ENCODE data around the gene OLAH.
"Not testable (repeated sequence)": the region's sequence is repeated elsewhere in the genome, so short reads cannot be mapped to it uniquely, and the experiment has no call there.

Gene OLAH

DNA sequence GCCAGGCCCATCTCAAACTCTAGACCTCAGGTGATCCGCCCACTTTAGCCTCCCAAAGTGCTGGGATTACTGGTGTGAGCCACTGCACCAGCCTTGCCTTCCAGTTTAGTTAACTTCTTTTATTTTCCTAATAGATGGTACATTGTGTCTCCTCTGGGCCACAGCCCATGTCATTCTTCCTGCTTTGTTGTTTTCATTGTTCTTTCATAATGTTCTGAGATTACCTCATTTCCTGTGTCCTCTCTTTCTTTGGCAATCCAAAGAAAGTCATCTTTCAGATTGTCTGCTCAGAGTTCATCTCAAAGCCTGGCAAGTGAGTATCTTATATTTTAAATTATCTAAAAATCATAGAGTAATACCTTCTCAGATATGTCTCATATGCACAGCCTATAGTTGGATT, at the start of gene OLAH:
TSS of gene OLAH (plus strand) at position 270 of the 400 bp plus-strand sequence. CDS start 3,346 bp downstream, outside the sequence.
- DNase-seq = no peak

DNA sequence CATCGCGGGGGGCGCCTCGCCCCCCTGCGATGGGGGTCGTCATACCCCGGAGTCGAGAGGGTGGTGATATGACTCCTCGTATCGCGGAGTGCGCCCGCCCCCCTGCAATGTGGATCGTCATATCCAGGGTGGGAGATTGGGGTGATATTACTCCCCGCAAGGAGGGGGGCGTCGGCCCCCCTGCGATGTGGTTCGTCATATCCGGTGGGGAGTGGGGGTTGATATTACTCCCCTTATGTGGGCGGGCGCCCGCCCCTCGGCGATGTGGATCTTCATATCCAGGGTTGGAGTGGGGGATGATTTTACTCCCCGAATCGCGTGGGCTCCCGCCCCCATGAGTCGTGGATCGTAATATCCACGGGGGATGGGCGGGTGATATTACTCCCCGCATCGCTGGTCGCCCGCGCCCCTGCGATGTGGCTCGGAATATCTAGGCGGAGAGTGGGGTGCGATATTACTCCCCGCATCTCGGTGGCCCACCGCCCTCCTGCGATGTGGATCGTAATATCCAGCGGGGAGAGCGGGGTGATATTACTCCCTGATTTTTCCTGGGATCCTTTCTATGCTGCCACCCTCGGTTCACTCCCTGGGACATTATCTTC, 47.7 kb upstream of the OLAH start:
- no peak for DNase-seq

DNA sequence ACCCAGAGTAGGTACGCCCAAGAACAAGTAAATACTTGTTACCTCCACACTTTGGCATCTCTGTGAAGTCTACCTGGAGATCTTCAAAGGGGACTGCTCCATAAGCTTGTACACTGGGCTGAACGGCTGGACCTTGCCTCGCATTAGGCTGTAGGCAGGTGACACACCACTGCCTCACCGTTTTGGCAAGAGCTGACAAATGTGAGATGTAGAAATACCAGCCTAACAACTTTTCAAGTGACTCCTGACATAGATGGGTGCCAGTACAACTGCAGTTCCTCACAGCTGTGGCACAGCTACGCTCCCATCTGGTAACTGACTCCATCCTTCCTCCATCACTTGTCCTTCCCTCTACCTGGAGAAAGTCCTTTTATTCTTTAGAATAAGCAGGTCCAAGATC, 30.2 kb upstream of the OLAH start:
- not testable (repeated sequence) for DNase-seq

DNA sequence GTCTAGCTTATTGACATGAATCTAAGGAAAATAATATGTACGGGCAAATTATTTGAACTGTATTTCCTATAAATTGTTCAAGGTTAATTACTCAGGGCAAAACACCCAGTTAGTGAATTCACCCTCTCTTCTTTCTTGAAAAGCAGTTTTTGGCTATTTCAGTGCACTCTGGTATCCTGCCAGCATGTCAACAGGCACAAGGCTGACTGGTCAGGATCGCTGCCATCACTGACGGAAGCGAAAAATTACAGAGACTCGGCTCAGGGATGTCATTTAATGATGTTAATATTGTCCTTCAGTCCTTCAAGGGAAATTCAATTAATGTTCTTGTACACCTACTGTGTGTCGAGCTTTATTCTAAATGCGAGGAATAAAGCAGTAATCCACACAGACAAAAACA, 28.3 kb upstream of the OLAH start:
- no peak for DNase-seq

DNA sequence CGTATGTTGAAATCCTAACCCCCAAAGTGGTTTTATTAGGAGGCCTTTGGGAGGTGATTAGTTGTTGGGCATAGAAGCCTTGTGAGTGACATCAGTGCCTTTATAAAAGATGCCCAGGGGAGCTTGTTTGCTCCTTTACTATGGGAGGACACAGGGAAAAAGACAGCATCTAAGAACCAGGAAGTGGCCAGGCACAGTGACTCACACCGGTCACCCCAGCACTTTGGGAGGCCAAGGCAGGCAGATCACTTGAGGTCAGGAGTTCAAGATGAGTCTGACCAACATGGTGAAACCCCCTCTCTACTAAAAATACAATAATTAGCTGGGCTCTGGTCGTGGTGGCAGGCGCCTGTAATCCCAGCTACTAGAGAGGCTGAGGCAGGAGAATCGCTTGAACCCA, 22.8 kb upstream of the OLAH start:
- DNase-seq = not testable (repeated sequence)

DNA sequence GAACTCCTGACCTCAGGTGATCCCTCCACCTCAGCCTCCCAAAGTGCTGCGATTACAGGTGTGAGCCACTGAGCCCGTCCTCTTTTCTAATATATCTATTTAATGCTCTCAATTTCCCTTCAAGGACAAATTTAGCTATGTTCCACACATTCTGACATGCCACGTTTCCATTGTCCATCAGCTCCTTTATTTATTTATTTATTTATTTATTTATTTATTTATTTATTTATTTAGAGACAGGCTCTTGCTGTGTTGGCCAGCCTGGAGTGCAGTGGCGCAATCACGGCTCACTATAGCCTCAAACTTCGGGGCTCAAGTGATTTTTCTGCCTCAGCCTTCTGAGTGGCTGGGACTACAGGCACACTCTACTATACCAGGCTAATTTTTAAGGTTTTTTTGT, 20.7 kb upstream of the OLAH start:
- DNase-seq = not testable (repeated sequence)

DNA sequence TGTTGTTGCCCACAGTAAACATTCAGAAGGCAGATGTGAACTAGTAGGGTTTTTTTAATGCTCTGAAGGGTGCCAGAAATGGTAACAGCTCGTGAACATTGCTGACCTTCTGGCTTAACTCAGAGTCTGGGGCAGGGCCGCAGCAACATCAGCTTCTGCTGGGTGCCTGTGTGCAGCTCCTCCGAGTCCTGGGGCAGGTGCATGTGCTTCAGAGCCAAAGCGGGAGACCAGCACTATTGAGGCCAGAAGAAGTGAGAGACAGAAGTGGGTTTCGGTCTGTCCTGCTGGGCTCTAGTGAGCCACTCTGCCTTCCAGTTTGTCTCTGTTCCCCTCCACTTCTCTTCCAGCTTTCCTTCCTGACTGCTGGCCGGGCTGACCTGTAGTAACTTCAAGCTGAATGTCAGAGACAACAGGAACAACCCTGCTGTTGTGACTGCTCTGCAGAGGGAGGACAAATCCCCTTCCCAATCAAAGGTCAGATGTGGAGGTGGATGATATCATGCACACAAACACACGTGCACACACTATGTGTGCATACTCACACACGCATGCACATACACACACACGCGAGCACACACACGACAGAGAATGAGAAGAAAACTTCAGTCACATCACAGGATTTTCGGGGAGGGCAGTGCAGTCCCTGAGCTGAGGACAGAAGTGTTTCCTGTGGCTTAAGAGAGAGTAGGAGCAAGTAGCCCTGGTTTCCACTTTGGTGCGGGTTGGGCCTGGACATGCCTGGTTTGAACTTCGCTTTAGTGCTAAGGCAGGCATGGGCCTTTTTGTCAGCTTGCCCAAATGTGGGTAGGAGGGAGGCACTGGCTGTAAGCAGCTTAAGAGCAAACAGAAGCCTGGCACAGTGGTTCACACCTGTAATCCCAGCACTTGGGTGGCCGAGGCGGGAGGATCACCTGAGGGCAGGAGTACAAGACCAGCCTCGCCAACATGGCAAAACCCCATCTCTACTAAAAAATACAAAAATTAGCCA, 19.4 kb upstream of the OLAH start:
- DNase-seq = not testable (repeated sequence)

DNA sequence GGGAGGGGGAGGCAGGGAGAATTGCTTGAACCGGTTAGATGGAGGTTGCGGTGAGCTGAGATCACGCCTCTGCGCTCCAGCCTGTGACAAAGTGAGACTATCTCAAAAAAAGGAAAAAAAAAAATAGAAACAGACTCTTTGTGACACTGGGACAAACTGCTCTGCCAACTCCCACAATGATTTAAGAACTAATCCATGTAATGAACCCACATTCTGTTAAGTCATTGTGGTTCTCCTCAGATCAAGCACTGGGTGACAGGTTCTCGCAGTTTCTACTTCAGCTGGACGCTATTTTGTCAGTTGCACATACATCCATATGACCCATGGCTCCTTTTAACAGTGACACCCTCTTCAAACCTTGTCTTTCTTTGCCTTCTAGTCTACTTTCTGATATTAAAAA, 18.7 kb upstream of the OLAH start:
- DNase-seq = not testable (repeated sequence)

DNA sequence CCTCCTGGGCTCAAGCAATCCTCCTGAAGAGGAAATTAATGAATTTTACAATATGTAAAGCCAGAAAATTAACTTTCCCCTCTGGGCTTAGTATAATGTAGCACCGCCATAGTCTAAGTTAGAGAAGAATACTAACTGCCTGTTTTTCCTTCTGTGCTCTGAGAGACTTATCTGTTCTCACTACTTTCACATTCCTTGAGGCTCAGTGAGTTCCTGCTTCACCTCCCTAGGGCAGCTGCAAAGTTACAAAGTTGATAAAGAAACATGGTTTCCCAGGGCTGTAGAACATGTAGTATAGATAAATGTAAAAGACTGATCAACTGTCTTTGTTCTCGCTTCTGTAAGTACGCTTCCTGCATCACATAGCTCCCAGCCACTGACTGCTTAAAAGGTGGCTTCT, 16.0 kb upstream of the OLAH start:
- no peak for DNase-seq

DNA sequence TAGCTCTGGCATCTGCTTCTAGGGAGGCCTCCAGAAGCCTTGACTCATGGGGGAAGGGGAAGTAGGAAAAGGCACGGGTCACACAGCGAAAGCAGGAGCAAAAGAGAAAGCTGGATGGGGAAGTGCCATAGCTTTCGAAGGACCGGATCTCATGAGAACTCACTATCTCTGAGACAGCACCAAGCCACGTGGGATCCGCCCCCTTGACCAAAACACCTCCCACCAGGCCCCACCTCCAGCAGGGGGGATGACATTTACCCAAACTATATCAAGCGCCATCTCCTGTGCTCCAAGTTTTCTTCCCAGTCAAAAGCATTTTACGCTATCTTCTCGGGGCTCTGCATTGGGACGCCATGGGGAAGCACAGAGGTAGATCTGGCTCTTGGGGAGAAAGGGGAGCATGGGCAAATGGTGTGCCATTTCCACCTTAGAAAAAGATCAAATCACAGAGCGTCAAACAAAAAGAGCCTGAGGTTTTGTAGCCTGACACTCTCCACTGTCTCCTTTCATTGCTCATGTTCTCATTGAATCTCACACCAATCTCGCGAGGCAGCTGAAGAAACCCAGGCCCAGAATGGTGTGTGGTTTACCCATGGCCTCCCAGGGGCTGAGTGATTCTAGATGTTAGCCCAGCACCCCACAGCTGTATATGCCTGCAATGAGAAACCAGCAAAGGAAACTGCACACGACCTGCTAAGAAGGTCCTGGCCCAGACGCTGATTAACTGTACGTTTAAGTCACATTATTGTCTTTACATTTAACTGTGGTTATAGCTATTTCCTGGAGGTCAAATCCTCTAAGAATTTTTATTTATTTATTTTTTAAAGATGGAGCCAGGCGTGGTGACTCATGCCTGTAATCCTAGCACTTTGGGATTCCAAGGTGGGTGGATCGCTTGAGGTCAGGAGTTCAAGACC, 8.1 kb upstream of the OLAH start:
- DNase-seq = no peak

DNA sequence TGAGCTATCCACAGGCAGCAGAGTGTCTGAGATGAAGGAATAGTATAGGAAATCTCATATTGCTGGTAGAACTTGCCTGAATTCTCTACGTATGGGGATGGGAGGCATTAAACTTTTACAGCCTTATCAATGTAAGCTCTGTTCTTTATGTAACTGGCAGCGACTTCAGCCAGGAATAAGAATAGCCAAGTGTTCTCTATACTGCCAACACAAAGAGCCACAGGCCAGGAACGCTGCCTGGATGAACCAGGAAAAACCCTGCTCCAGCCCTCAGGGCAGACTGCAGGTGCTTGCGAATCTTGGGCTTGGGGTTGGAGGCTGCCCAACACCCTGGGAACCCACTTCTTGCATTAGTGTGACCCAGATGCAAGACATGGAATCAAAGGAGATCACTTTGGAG, 6.1 kb upstream of the OLAH start:
- no peak for DNase-seq

DNA sequence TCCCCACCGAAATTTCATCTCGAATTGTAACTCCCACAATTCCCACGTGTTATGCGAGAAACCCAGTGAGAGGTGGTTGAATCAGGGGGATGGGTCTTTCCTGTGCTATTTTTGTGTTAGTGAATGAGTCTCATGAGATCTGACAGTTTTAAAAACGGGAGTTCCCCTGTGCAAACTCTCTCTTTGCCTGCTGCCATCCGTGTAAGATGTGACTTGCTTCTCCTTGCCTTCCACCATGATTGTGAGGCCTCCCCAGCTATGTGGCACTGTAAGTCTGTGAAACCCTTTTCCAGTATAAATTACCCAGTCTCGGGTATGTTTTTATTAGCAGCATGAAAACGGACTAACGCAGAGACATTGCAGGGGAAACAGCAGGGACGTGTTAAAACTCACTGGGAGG, 5.3 kb upstream of the OLAH start:
- DNase-seq = no peak

DNA sequence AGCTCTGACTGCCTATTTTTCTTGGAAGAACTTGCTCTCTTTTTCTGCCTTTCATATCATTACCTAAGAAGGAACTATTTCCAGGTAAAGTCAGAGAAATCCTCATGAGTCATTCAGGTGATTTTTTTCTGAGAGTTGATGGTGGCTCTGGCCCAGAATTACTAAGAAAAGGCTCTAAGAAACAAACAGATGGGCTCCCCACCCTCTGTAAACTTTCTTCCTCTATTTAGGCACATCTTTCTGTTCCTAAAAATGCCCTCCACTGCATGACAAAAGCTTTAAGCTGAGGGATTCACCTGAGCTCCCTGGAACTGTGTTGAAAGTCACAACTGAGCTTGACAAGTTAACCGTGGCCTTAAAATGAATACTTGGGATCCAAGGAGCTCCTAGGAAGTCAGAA, 1.6 kb downstream of the OLAH start:
- no peak for DNase-seq

DNA sequence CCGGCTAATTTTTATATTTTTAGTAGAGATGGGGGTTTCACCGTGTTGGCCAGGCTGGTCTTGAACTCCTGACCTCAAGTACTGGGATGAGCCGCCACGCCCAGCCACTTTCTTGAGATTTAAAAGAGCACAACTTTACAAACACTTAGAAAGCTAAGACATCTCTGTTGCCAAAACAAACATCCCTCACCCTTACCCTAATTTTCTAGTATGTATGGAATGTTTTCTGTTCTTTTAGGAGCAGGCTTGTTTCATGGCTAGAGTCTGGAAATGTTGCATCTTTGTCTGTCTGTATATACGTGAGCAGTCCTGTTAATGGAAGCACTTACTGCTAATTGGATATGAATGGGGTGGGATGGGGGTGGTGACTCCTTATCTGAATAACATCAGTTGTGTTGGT, 2.9 kb downstream of the OLAH start:
- DNase-seq = no peak

DNA sequence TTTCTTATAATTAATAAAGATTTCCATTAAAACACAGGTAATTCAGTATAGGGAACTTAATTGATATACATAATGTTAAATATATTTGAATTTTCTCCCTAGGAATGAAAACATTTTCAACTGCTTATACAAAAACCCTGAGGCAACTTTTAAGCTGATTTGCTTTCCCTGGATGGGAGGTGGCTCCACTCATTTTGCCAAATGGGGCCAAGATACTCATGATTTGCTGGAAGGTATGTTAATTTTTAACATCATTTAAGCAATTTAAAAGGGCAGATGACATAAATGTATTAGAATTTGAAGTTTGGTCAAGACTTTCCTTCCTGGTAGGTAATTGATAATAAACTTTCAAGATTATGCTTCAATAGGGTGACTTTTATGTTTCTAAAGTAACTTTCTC, 5.8 kb downstream of the OLAH start:
- DNase-seq = no peak

DNA sequence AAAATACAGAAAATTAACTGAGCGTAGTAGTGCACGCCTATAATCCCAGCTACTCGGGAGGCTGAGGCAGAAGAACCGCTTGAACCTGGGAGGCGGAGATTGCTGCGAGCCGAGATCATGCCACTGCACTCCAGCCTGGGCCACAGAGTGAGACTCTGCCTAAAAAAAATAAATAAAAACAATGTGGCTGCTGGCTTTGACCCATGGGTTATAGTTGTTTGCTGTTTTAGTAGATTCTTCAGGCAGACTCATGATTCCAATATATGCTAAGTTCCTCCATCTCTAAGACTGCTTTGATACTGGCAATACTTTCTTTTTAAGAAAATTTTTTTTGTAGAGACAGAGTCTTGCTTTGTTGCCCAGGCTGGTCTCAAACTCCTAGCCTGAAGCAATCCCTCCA, 8.4 kb downstream of the OLAH start:
- DNase-seq = no peak

DNA sequence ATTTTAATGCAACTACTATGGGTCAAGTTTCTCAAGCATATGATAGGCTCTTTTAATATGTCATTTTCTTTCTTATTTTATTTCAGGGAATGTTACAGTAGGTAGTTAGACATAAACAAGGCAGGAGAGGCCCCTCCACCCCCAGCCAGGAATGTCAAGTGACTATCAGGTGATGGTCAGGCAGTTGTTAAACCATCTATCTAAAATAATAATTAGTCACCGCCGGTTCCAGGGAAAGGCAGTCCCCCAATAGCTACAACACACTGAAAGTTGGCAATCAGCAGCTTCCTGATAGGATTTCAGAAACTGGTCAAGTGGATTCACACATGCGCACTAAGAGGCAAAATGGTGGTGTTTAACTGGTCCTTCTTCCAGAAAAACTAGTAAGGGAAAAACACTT, 9.3 kb downstream of the OLAH start:
- no peak for DNase-seq

DNA sequence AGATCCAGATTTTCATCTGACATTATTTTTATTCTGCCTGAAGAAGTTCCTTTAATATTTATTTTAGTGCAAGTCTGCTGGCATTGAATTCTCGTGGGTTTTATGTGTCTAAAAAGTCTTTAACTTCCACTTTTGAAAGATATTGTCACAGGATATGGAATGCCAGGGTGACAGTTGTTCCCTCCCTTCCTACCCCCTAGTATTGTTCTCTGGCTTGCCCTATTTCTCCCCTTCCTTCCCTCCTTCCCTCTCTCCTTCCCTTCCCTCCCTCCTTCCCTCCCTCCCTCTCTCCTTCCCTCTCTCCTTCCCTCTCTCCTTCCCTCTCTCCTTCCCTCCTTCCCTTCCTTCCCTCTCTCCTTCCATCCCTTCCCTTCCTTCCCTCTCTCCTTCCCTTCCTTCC, 14.9 kb downstream of the OLAH start:
- DNase-seq = no peak

DNA sequence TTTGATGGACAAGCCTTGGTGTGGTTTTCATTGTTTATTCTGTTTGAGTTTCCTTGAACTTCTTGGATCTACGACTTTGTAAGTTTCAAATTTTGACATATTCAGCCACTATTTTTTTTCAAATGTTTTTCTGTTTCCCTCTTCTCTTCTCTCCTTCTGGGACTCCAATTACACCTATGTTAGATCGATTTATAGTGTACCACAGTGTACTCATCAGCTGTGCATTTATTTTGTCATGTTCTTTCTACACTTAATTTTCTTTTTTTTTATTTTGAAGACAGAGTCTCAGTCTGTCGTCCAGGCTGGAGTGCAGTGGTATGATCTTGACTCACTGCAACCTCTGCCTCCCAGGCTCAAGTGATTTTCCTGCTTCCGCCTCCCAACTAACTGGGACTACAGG, 16.2 kb downstream of the OLAH start:
- no peak for DNase-seq

DNA sequence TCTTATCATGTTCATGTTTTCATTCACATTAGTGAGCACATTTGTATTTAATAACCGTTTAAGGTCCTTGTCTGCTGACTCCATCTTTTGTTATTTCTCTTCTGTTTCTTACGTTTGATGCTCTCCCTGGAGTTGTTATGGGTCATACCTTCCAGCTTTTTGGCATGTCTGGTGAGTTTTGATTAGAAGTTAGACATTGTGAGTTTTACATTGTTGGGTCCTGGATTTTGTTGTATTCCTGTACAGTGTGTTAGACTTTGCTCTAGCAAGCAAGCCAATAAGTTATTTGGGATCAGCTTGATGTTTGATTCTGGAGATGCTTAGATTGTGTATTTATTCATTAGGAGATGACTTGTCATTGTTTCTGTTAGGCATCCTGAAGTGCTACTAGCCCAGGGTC, 16.9 kb downstream of the OLAH start:
- DNase-seq = no peak

DNA sequence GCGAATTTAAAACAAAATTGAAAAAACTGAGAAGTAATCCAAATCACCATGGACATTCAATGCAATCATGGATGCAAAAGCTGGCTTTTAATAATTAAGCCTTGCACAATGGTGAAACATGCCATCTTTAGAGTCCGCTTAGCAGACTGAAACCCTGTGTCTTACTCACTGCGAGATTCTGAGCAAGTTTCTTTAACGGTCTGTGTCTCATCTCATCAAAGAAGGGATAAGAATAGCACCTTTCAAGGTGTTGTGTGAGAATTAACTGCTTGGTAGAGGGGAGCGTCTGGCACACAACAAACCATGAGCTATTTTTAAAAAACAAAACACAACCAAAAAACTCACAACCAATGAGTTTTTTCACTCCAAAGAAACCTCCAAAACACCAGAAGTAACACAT, 23.4 kb downstream of the OLAH start:
- no peak for DNase-seq

DNA sequence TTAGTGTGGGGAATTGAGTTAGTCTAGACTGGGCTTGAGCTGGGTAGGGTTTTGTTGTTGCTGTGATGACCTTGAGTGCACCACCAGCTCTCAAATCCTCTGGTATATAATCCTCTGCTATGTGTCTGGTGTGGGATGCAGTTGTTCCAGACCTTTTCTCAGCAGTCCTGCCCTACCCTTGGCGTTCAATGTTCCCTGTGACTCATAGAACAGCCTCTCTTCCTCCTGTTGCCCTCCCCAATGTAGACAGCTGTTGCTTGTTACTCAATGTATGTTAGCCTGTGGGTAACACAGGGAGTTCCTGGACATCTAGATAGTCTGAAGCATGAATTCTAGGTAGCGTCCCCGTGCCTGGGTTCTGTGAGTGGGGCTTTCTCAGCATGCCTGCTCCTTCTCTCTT, 25.1 kb downstream of the OLAH start:
- no peak for DNase-seq

DNA sequence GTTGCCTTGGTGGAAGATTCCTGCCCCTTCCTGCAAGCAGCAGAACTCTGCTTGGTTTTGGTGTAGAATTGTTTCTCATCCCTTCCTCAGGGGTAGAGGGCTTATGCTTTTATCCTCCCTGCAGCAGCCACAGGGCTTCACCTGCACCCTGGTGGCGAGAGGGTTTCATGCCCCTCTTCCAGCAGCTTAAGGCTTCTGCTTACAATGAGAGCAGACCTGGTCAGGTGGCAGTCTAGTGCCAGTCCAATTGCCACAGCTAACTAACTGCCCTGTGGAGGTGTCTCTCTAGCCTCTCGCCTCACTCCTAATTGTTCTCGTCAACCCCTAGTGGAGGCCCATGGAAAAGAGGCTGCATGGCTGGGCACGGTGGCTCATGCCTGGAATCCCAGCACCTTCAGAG, 25.5 kb downstream of the OLAH start:
- no peak for DNase-seq
